GM12873 (cell line): Measurements from ENCODE around the gene METTL6.

ENCODE experiments used
- TF ChIP-seq, protein P1 (sequence below): IDR thresholded peaks from 2 replicates; pipeline ENCODE4 v1.5.1; 2012; ENCODE audit warnings: low read depth, mild to moderate bottlenecking, moderate library complexity, low read length, control low read depth; ENCODE audit not compliant: insufficient read depth; ENCODE audit errors: missing control alignments

METTL6 gene

GRCh38 chr3:15453991-15454625, 26.8 kb upstream of the METTL6 start:
- TF ChIP-seq, protein P1, sequence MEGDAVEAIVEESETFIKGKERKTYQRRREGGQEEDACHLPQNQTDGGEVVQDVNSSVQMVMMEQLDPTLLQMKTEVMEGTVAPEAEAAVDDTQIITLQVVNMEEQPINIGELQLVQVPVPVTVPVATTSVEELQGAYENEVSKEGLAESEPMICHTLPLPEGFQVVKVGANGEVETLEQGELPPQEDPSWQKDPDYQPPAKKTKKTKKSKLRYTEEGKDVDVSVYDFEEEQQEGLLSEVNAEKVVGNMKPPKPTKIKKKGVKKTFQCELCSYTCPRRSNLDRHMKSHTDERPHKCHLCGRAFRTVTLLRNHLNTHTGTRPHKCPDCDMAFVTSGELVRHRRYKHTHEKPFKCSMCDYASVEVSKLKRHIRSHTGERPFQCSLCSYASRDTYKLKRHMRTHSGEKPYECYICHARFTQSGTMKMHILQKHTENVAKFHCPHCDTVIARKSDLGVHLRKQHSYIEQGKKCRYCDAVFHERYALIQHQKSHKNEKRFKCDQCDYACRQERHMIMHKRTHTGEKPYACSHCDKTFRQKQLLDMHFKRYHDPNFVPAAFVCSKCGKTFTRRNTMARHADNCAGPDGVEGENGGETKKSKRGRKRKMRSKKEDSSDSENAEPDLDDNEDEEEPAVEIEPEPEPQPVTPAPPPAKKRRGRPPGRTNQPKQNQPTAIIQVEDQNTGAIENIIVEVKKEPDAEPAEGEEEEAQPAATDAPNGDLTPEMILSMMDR: no peak

DNA sequence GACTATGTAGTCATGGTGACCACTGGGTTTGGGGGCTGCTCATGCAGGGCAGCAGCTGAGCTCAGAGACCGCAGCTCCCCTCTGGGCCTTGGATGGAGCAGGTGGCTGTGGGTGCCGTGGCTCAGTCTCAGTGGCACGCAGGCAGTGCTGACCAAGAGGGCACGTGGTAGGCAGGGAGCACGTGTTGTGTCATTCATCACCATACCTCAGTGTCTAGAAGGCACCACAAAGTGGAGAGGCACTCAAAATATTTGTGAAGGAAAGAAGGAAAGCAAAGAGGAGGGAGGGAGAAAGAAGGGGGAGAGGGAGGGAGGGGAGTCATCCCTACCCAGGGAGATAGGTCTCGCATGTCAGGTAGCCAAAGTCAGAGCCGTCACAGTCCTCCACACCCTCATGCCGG, 26.2 kb upstream of the METTL6 start:
- TF ChIP-seq, protein P1: no peak

- TF ChIP-seq, protein P1: no peak
These were observed 25.6 kb upstream of the METTL6 start for GRCh38 chr3:15452961-15453360.

DNA sequence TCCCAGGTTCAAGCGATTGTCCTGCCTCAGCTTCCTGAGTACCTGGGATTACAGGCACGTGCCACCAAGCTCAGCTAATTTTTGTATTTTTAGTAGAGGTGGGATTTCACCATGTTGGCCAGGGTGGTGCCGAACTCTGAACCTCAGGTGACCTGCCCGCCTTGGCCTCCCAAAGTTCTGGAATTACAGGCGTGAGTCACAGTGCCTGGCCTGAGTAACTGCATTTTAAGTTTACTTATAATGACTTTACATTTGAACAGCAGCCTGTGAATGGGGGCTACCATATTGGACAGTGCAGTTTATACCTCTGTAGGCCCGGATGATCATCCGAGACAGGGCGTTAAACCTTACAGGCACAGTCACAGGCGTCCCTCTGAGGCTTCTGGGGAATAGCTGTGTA, 24.8 kb upstream of the METTL6 start:
- TF ChIP-seq, protein P1: no peak

DNA sequence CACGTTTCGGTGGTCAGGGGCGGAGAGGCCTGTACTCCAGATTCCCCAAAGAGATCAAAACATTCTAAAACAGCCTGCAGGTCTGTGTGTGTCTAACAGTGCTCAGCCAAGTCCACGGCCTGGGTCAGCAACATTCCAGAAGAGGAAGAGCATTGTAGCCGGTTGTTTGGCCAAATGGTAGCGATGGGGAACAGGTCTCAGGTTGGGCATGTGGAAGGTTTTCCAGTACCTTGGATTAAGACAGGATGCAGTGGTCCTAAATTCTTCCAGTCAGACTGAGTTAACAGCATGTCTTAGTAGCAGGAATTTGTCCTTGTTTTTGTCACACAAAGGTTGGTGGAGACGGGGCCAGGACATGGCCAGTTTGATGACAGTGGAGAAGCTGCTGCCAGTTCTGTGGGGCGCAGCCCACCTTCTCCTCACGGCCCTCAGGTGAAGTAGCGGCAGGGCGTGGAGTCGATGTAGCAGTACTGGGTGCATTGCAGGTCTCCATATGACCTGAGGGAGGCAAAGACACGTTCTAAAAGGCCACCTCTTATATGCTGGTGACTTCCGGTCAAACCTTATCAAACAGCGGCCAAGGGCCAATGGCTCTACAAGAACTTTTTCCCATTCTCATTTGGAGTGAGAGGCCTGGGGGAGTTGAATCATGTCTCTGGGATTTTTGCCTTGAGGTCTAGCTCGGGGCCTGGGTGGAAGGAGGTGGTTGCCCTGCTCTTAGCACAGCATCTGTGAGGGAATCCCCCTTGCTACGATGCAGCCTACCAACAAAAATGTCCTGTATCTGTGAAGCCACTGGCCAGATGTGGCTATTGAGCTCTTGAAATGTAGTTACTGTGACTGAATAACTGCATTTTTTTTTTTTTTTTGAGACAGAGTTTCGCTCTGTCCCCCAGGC, 24.1 kb upstream of the METTL6 start:
- TF ChIP-seq, protein P1: no peak

- TF ChIP-seq, protein P1: no peak
These were observed 23.3 kb upstream of the METTL6 start for GRCh38 chr3:15450438-15451215.
